Stimulated activated CD8-positive, alpha-beta memory T cell treated with anti-CD3 and anti-CD28 coated beads, Interleukin-4, amount 100 ng/mL, for 24 hours (primary cell): Measurements from ENCODE around the gene GTF2F2.
"Not testable (repeated sequence)": the region's sequence is repeated elsewhere in the genome, so short reads cannot be mapped to it uniquely, and the experiment has no call there.

ENCODE experiments used
- DNase-seq: peaks from one replicate; pipeline ENCODE4 v3.0.0-alpha.2; 2020; ENCODE audit warnings: low read depth

Gene GTF2F2

GRCh38 chr13:45256254-45256653, 135.9 kb downstream of the GTF2F2 start:
- DNase-seq = no peak

- DNase-seq = no peak
Observed at GRCh38 chr13:45257638-45258333, 137.5 kb downstream of the GTF2F2 start.

GRCh38 chr13:45258334-45258675, 138.0 kb downstream of the GTF2F2 start:
- no peak for DNase-seq

DNA sequence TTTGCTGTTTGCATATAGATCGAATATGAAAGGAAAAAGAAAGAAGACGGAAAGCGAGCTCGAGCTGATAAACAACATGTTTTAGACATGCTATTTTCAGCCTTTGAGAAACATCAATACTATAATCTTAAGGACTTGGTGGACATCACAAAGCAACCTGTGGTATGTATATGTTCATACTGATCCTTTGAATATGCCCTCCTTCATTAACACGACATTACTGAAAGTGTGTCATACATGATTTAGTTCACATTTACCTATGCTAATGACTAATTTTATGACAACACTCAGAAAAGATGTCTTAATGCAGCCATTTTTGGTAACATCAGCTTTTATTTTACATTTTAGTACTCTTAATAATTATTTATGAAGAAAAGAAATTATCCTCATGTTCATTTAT, 146.9 kb downstream of the GTF2F2 start:
- no peak for DNase-seq

DNA sequence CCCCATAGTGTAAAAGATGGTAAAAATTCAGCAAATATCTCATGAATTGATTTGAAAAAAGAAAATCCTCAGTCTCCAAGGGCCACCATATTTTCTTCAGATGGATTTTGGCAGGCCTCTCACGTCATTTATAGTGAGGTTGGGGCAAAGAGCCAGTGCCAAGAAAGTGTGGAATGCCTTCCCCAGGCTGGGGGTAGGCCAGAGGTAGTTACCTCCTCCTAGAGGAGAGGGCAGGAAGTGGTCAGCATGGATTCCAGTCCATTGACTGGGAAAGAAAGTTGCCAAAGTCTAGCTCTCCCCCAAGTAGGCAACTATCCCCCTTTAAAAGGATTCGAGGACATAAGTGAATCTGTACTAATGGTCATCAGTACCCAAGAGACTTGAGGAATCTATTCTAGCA, 148.9 kb downstream of the GTF2F2 start:
- no peak for DNase-seq

GRCh38 chr13:45276913-45277312, 156.6 kb downstream of the GTF2F2 start:
- DNase-seq = no peak

DNA sequence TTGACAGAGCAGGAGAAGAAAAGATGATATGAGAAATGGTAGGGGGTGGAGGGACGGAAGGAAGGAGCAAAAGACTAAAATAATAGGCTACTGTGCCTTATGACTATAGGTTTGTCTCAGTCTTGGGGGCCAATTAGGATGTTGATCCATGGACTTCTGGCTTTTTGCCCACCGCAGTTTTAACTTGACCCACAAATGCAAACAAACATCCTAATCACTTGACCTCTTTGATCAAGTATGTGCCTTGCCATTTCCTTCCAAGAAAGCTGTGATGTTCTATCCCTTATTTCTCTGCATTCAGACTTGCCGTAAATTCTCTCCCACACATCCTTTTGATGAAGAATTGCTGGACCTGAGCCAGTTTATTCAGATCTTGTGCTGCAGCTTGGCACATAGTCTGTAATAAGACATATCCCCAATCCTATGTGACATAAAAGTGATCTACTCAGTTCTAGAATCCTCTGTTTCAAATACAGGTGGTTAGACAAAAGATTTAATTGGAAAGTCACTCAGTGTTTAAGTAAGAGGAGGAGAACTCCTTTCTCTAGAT, 157.9 kb downstream of the GTF2F2 start:
- DNase-seq = no peak

- no peak for DNase-seq
Observed at GRCh38 chr13:45280011-45280410, 159.7 kb downstream of the GTF2F2 start.

- peak; percentile 47 for DNase-seq
Observed at GRCh38 chr13:45280751-45281634, 160.7 kb downstream of the GTF2F2 start.

DNA sequence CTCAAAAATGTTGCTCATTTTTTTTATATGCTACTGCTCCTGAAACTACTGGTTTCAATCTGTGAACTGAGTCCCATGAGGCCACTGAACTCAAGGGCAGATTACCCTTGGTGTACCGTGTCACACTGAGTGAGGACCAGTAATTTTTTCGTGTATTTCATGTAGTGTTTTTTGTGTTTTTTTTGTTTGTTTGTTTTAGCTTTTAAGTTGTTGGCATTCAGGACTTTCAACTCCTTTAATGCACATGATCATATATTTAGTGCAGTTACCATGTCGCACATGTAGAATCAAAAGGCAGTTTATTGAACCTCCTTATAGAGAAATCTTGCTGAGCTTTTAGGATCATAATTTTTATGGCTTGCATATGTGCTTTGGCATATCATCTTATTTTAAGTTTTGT, 162.7 kb downstream of the GTF2F2 start:
- no peak for DNase-seq

- no peak for DNase-seq
Observed at GRCh38 chr13:45289936-45290563, 169.7 kb downstream of the GTF2F2 start.

DNA sequence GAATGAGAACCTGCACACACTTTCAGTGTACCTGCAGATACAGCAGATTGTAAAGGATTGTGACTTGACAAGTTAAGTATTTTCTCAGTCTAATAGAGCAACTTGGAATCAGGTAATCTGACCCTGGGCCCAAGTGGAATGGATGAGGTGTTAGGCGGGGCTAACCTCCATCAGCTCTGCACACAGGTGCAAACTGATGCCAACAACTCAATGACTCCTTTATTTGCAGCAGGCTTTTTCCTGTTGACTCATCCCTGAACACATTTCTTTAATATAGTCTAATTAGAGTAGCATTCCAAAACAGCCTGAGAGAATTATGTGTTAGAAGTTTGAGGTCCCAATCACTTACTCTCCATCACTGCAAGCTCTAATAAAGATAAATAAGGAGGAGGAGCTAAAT, 171.9 kb downstream of the GTF2F2 start:
- DNase-seq = no peak

GRCh38 chr13:45295536-45295935, 175.2 kb downstream of the GTF2F2 start:
- no peak for DNase-seq

DNA sequence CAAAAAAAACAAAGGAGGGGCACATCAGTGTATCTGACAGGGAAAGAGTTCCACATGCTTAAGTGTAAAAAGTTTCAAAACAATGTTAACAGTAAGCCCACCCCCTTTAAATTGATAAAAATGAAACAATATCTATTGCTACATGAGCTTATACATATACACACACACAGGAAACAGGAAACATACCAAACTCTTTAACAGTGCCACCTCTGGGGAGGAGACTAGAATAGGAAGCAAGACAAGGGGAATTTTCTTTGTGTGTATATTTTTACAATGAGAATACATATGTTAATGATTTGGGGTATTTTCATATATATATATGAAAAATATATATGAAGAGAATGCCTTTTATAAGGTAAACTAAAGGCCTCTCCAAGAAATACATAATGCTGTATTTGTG, 175.9 kb downstream of the GTF2F2 start:
- no peak for DNase-seq

DNA sequence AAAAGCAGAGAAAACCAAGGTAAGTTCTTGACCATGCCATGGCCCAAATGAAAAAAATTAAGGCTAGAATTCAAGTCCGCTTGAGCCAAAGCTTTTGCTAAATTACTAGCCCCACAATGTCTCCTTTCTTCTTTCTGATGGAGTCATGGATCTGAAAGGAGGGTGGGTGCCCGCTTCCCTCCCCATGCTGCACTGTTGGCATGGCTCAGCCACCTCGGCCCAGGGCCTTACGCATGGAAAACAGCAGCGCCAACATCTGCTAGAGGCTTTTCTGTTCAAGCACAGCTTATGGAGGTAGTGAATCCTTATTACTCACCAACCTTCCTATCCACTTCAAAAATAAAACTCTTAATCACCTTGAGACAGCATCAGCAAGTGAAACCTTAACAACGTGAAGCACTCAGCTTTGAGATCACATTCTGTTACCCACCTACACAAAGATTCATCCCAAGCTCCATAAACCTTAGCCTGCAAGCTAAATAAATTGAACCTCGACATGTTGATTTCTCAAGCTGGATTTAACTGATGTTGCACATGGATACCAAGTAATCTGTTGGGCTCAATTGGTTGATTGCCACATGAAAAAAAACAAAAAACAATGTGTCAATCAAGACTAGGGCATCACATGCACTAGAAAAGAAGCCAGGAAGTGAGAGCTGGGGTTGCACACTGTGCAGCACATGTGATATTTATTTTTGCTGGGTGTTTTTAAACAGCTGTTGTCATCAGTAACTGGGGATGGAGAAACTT, 177.3 kb downstream of the GTF2F2 start:
- DNase-seq = no peak

GRCh38 chr13:45298206-45298505, 177.8 kb downstream of the GTF2F2 start:
- no peak for DNase-seq

DNA sequence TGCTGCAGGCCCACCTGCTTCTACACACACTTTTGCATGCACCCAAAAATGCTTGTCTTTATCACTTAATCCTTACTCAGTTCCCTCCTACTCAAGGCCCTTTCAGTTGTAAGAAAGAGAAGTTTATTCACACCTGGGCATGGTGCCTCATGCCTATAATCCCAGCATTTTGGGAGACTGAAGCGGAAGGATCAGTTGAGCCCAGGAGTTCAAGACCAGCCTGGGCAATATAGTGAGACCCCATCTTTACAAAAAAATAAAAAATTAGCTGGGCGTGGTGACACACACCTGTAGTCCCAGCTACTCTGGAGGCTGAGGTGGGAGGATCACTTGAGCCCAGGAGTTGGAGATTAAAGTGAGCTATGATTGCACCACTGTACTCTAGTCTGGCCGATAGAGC, 178.2 kb downstream of the GTF2F2 start:
- not testable (repeated sequence) for DNase-seq

GRCh38 chr13:45299194-45299593, 178.9 kb downstream of the GTF2F2 start:
- no peak for DNase-seq

DNA sequence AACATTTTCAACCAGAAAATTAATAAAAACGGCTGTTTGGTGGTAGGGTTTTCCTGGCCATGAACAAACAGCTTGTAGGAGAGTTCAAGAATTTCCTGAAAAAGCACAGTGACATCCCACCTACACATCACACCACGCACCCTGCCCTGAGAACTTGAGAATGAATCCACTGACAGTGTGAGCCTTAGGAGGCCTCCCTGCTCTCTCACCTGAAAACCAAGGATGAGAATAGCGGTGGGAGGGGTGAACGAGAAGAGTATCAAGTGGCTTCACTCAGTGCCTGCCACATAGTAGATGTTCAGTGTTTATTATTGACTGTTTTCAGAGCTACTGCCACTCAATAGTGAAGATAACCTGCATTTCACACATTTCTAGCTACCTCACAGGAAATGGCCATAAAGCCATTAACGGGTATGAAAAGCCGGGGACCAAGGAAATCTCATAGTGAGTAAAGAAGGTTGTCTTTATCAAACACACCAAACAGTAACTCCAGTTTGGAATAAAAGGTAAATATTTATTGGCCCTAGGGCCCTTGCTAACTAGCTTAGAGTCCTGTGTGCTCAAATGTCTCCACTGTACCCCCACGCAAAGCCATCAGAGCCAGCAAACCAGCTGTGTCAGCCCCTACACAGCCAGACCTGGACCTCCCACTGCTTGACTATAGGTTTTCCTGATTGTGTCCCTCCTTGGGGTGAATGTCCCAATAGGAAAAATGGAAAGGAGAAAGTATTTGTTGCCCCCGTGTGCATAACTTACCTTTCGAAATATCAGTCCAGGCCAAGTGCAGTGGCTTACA, 180.1 kb downstream of the GTF2F2 start:
- no peak for DNase-seq

DNA sequence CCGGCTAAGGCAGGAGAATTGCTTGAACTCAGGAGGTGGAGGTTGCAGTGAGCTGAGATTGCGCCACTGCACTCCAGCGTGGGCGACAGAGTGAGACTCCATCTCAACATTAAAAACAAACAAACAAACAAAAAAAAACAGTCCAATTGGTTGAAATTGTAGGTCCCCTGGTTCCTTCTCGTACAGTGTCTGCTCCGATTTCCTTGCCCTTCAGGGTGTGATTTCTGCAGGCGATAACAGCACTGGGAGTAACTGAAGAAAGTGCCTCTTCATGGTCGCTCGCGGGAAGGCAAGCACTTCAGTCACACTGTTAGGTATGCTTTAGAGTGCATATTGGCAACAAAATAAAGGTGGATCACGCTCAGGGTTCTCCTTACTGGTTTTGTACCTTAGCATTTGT, 181.0 kb downstream of the GTF2F2 start:
- no peak for DNase-seq

- DNase-seq = no peak
Observed at GRCh38 chr13:45302507-45302906, 182.2 kb downstream of the GTF2F2 start.
